Measurements from ENCODE around the gene SNED1.
"Not testable (repeated sequence)": the region's sequence is repeated elsewhere in the genome, so short reads cannot be mapped to it uniquely, and the experiment has no call there.

The SNED1 gene

DNA sequence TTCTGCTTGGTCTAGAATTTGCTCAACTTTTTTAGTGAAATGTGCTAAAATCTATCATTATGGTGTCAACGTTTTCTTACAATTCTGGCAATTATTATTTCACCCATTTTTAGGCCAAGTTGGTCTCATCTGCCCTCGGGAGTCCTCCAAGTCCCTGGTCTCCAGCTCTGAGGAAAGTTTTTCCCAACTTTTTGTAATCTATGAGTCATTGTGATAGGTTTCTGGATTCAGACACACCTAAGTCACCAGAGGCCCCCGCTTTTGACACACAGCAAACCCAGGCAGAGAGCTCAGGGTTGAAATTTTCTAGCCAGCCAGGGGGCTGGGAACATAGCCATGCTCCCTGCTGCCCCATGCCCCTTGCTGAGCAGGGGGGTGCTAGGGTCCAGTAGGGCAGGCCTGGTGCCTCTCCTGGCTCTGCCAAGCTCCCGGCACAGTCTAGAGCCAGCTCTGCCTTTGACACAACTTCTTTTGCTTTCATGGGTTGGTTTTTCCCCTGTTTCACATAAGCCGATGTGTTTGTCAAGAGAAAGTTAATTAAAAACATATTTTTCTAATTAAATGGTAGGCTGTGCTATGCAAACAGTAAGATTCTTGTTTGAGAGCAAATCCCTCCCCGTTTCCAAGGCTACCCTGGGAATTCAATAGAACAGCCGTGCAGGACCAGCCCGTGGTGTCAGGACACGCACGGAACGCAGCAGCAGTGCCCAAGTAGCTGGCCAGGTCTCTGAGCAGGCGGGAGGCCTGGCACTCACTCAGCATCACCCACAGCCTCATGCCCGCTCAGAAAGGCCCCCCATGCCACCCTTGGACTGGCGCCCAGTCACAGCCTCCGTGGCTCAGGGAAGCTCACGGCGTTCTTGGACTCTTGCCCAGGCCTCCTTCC, 25.5 kb upstream of the SNED1 start:
- DNase-seq = no peak

DNA sequence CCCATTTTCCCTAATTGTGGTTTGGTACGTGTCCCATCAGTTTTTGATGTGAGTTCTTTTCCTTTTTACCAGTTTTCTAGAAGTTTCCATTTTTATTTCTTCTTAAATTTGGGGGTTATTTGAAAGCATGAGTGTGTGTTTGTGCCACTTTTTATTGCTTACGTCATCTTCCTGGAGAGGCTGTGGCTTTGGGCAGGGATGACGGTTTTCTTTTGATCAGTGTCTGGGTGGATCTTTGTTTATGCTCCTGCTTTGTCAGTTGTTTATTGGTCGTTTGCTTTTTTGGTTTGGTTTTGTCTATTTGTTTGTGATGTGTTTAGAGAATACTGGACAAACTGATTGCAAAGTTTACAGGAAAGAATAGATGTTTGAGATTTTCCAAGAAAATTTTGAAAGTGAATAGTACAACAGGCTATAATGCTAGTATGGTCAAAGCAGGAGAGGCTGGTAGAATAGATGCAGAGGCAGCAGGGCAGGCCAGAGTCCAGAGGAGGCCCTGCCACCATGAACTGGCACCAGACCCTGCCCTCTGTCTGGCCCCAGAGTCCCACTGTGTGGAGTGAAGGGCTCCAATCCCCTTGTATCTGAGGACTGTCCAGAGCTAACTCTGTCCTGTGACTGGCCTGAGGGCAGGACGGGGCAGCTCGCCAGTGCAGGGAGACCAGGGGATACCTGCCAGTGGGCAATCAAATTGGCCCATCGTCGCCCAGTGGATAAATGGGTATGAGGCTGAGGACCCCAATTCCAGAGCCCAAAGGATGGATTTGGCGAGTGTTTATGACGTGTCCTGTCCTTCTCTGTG, 23.4 kb upstream of the SNED1 start:
- no peak for DNase-seq

DNA sequence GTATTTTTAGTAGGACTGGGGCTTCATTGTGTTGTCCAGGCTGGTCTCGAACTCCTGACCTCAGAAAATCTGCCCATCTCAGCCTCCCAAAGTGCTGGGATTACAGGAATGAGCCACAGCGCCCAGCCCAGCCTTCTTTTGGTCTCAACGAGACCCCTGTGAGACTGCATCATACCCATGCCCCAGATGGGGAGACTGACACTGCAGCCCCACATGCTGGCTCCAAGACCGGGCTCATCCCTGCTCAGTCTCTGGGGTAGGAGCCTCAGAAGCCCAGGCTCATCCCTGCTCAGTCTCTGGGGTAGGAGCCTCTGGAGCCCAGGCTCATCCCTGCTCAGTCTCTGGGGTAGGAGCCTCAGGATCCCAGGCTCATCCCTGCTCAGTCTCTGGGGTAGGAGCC, 22.5 kb upstream of the SNED1 start:
- DNase-seq = not testable (repeated sequence)

- no peak for DNase-seq
Observed at GRCh38 chr2:240981280-240981679, 17.1 kb upstream of the SNED1 start.

DNA sequence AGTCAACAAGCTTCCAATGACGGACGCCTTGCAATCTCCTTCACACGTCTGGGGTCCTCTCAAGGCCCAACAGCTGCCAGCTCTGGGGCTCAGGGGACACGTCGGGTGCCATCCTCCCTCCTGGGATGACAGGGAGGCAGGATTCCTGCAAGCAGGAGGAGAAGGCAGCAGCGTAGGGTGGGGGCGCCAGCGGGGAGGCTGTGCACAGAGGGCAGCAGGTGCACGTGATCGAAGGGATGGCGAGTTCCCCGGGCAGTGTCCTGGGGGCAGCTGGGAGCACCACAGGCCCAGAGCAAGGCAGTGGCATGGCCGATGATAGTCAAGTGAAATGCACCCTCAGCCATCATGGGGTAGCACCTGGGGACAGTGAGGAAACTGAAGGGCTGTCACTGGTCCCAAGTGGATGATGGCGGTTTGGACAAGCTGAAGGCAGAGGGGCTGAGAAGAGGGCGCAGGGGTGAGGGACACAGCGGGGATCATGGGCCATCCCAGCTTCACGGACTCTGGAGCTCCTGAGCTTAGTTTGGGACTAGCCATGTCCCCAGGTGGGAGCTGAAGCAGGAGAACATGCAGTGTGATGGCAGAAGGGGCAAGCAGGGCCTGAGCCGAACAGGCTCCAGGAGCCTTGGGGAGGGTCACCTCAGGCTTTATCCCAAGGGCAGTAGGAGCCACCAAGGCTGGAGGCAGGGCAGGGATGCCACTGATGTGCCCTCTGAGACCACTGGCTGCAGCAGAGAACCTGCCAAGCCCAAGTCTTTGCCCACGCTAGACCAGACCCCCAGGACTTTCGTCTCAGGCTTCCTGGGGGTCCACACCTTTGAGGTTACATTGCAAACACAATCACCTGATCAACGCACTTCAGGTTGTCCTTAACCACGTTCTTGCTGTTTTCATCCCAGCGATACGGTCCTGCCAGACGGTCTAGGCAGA, 16.3 kb upstream of the SNED1 start:
- DNase-seq = no peak

- DNase-seq = no peak
Observed at GRCh38 chr2:240982821-240983281, 15.6 kb upstream of the SNED1 start.

DNA sequence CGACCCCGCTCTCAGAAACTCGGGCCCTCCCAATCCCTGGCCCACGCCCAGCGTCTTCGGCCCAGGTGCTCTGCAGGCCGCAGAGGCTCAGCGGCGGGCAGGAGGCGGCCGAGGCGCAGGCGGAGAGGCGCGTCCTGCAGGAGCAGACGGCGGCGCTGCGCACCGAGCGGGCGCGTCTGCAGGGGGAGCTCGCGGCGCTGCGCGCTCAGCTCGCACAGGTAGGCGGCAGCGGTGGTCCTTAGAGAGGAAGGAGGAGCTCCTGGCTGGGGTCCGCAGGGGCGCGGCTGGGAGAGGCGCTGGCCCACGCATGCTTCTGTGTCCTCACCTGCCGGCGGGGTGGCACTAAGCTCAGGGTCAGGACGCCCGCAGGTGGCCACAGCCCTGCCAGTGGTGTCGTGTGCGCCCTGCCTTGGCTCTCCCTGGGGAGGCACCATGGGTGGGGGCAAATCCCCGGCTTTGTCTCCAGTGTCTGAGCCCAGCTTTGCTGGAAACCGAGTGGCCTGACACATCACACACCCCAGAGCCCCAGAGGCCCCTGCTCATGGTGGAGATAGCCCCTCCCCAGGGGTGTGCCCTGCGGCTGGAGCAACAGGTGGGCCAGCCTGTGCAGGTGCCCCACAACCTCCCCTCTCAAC, 14.9 kb upstream of the SNED1 start:
- peak; percentile 29 for DNase-seq

DNA sequence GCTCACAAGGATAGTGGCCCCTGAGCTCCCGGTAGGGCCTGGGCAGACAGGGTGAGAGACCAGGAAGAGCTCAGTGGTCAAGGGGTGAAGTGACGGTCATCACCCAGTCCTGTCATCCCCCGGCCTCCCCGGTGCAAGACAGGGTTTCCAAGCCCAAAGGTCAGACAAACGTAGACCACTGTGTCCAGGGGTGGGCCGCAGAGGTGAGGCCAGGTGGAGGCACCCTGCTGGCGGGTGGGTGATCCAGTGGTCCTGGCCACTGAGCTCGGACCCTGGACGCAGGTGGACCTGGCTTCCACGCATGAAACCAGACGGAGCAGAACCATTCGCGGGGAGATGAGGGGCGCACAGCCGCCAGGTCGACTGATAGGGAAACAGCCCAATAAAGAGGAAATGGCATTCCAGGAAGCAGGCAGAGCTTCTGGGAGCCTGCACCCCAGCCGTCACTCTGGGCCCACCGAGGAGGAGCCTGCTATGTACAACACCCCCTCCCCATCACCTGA, 14.4 kb upstream of the SNED1 start:
- no peak for DNase-seq

DNA sequence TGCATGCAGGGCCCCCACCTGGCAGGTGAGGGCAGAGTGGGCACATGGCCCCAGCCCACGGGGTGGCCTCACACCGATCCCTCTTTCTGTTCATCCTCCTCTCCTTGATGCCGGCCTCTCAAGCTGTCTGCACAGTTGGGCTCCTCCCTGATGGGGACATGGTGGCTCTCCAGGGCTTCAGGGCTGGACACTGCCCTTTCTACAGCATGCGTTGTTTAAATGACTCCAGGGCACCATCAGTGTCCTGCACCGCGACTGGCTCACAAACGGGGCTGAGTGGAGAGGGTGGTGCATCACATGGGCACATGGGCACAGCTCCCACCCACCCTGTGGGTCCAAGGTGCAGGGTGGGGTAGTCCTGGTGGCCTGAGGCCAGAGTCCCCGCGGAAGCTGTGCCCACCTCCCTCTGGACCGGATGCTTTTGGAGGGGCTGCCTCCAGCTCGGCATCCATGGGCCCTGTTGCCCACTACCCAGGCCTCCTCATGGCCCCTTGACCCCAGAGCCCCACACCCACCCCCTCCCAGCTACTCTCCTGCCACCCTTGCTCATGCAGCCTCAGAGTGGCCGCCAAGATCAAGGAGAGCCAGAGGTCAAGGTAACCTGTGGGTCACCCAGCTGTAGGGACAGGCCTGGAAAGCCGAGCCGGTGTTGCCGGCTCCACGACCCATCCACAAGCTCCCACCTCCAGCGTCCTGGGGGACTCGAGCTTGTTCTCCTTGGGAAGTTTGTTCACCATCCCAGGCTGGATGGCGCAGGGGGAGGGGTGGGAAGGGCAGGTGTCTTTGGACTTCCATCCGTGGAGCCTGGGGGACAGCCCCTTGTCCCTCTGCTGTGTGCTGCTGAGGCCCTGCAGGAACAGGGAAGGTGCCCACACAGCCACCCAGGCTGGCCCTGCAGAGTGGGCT, 12.3 kb upstream of the SNED1 start:
- DNase-seq = no peak

DNA sequence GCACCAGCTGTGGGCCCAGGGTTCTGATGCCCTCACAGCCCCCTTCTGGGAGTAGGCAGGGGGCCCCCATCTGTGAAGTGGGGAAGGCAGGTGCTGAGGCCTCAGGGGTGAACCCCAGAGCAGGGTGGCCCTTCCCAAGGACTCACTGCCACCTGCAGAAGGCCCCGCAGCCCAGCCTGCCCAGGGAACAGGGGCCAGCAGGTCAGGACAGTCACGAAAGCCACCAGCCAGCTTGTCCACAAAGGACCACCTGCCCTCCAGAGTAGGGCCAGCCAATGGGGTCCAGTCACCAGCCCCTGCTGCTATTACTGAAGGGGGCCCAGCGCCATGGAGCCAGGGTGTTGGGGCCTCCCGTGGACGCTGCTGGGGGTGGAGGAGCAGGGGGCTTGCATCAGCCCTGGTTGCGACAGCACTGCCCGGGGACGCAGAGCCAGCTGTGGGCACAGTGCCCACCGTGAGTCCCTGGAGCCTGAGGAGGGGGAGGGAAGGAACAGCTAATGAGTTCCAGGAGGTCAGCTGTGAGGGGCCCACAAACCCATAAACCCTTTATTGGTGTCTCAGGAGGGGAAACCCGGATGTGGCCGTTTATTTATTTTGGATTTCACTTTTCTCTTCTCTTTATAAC, 11.5 kb upstream of the SNED1 start:
- no peak for DNase-seq

GRCh38 chr2:240987588-240987987, 10.8 kb upstream of the SNED1 start:
- DNase-seq = no peak

GRCh38 chr2:240988146-240988545, 10.3 kb upstream of the SNED1 start:
- no peak for DNase-seq

DNA sequence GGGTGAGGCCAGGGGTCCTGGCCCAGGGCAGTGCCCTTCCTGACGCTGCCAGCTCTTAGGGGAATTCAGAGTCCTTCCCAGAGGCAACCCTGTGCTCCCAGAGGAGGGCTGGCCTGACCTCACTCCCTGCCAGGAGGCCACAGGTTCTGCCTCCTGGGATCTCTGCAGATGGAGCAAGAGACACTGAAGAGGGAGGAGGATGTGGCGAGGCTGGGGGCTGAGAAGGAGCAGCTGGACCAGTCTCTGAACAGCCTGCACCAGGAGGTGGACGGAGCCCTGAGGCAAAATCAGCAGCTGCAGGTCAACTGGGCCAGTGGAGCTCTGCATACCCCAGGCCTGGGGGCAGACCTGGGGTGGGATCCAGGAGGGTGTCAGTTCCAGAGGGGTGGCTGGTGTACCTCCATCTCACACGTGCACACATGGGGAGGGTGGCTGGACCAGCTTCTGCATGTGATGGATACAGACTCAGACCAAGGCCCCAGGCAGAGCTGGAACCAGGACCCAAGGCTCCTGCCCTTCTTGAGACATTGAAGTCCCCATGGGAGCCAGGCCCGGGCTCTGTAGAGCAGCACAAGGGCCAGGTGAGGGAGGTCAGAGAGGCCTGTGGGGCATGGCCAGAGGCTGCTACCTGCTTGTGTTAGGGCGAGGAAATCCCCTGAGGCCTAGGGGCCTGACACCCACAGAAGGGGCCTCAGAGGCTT, 9.7 kb upstream of the SNED1 start:
- no peak for DNase-seq

- DNase-seq = no peak
Observed at GRCh38 chr2:240989451-240990265, 8.8 kb upstream of the SNED1 start.

- DNase-seq = no peak
Observed at GRCh38 chr2:240990266-240990529, 8.2 kb upstream of the SNED1 start.

GRCh38 chr2:240990726-240991377, 7.6 kb upstream of the SNED1 start:
- DNase-seq = no peak

GRCh38 chr2:240991378-240992263, 6.8 kb upstream of the SNED1 start:
- peak; percentile 40 for DNase-seq

Measured in suppressor macrophage treated with lipopolysaccharide for 4 hours (primary cell).